SH-SY5Y (cell line): ENCODE results near the gene PGA5.

Experiments
- GATA2 ChIP-seq: IDR thresholded peaks from 2 replicates; pipeline ENCODE4 v1.6.1; 2011; ENCODE audit warnings: mild to moderate bottlenecking, low read depth, low read length
- GATA3 ChIP-seq: IDR thresholded peaks from 2 replicates; pipeline ENCODE4 v1.6.1; 2011; ENCODE audit warnings: low read depth, mild to moderate bottlenecking, low read length, moderate library complexity

- TF ChIP-seq GATA2 (no peak), GATA3 (no peak)
These were observed 51.4 kb downstream of the PGA5 start for GRCh38 chr11:61292356-61292755.
